IMR-90 (cell line): ENCODE data around the gene PCBP1. TPM values are rescaled to one million over a fixed set of nuclear protein-coding genes. Genes with fewer than 3 reads are reported as not detected.
A peak's percentile ranks its signal among the peaks of the same experiment; 100 is the strongest.
"Not testable (repeated sequence)": the region's sequence is repeated elsewhere in the genome, so short reads cannot be mapped to it uniquely, and the experiment has no call there.

Source experiments
- ATAC-seq: fragments of 200-7000 bp; cut with Tn5 transposase; 2 replicates; pipeline ENCODE4 v1.9.1; 2020; ENCODE audit warnings: low read depth, mild to moderate bottlenecking, moderate library complexity
- BruUV-seq: library from RNA; stranded (reverse); fragments of 400-500 nt; replicated peaks from 2 replicates; lab custom pipeline; 2021; lab: Mats Ljungman, UMichigan
- CTCF ChIA-PET: fragments of 300-600 bp; formaldehyde crosslinking; extraction: SDS; loops from one replicate; lab custom pipeline; 2021; ENCODE audit warnings: antibody characterized with exemption; lab: Yijun Ruan, JAX
- POLR2A ChIA-PET: fragments of 300-600 bp; sonication (Branson Sonifier 250); formaldehyde crosslinking; loops from one replicate; lab custom pipeline; 2022; ENCODE audit warnings: antibody characterized with exemption; ENCODE audit not compliant: unreplicated experiment; lab: Charles Lee
- DNase-seq: peaks from one replicate; pipeline ENCODE4 v3.0.0; 2013
- H2AFZ ChIP-seq: replicated peaks from 2 replicates; pipeline ENCODE3; 2013; ENCODE audit warnings: low read length, mild to moderate bottlenecking; ENCODE audit not compliant: poor library complexity
- H2AK5ac ChIP-seq: 2 replicates; pipeline ENCODE4 v1.6.1; 2013; ENCODE audit warnings: low read depth, low read length, inconsistent platforms
- H2AK9ac ChIP-seq: replicated peaks from 2 replicates; pipeline ENCODE3; 2013; ENCODE audit warnings: mild to moderate bottlenecking, low read depth, low read length, moderate library complexity; ENCODE audit not compliant: poor library complexity
- H2BK120ac ChIP-seq: 2 replicates; pipeline ENCODE4 v1.6.1; 2013; ENCODE audit warnings: low read depth, low read length, inconsistent platforms
- H2BK15ac ChIP-seq: 3 replicates; pipeline ENCODE4 v1.6.1; 2013; ENCODE audit warnings: low read depth, low read length, inconsistent platforms
- H2BK20ac ChIP-seq: 2 replicates; pipeline ENCODE4 v1.6.1; 2013; ENCODE audit warnings: low read depth, mild to moderate bottlenecking, inconsistent platforms, low read length, moderate library complexity
- H2BK5ac ChIP-seq: 2 replicates; pipeline ENCODE4 v1.6.1; 2013; ENCODE audit warnings: mild to moderate bottlenecking, low read depth, low read length, inconsistent platforms; ENCODE audit not compliant: poor library complexity, severe bottlenecking
- H3K14ac ChIP-seq: replicated peaks from 2 replicates; pipeline ENCODE4 v1.6.1; 2013; ENCODE audit warnings: low read depth, low read length, inconsistent platforms
- H3K18ac ChIP-seq: 2 replicates; pipeline ENCODE4 v1.6.1; 2013; ENCODE audit warnings: low read depth, low read length, control low read depth
- H3K23ac ChIP-seq: 2 replicates; pipeline ENCODE4 v1.6.1; 2013; ENCODE audit warnings: low read depth, low read length, inconsistent platforms
- H3K27ac ChIP-seq: 2 replicates; pipeline ENCODE4 v1.5.1; 2013; ENCODE audit warnings: mild to moderate bottlenecking, control low read depth, low read length; ENCODE audit not compliant: insufficient read depth
- H3K27me3 ChIP-seq: 2 replicates; pipeline ENCODE4 v1.6.1; 2013; ENCODE audit warnings: low read length; ENCODE audit not compliant: control insufficient read depth, insufficient read depth
- H3K36me3 ChIP-seq: 2 replicates; pipeline ENCODE4 v1.6.1; 2013; ENCODE audit warnings: low read length, mixed read lengths; ENCODE audit not compliant: control insufficient read depth, insufficient read depth
- H3K4ac ChIP-seq: 2 replicates; pipeline ENCODE4 v1.6.1; 2013; ENCODE audit warnings: low read depth, low read length, inconsistent platforms
- H3K4me1 ChIP-seq: 2 replicates; pipeline ENCODE4 v1.6.1; 2013; ENCODE audit warnings: low read length, mixed read lengths; ENCODE audit not compliant: control insufficient read depth, insufficient read depth
- H3K4me2 ChIP-seq: 2 replicates; pipeline ENCODE4 v1.6.1; 2013; ENCODE audit warnings: low read depth, mild to moderate bottlenecking, control low read depth, low read length, moderate library complexity
- H3K4me3 ChIP-seq: 2 replicates; pipeline ENCODE4 v1.5.1; 2013; ENCODE audit warnings: low read depth, mild to moderate bottlenecking, control low read depth, low read length, moderate library complexity; ENCODE audit not compliant: insufficient read depth
- H3K56ac ChIP-seq: 2 replicates; pipeline ENCODE4 v1.6.1; 2013; ENCODE audit warnings: low read length, inconsistent platforms; ENCODE audit not compliant: insufficient read depth; ENCODE audit errors: extremely low read depth
- H3K79me1 ChIP-seq, 2 experiments: 2 replicates each; pipeline ENCODE4 v1.6.1; 2013; ENCODE audit warnings: low read length in 2 of 2, inconsistent platforms in 1 of 2, low read depth in 1 of 2
- H3K9ac ChIP-seq: 2 replicates; pipeline ENCODE4 v1.6.1; 2013; ENCODE audit warnings: low read depth, low read length, control low read depth
- H3K9me1 ChIP-seq: 2 replicates; pipeline ENCODE4 v1.6.1; 2013; ENCODE audit warnings: low read length, inconsistent platforms; ENCODE audit not compliant: insufficient read depth
- H3K9me3 ChIP-seq: 2 replicates; pipeline ENCODE4 v1.6.1; 2013; ENCODE audit warnings: low read length; ENCODE audit not compliant: control insufficient read depth, insufficient read depth
- H4K20me1 ChIP-seq: 2 replicates; pipeline ENCODE4 v1.6.1; 2013; ENCODE audit warnings: low read length, inconsistent platforms; ENCODE audit not compliant: insufficient read depth
- H4K5ac ChIP-seq: 2 replicates; pipeline ENCODE4 v1.6.1; 2013; ENCODE audit warnings: mild to moderate bottlenecking, low read depth, low read length, control low read depth
- H4K8ac ChIP-seq, 2 experiments: 2 replicates each; pipeline ENCODE4 v1.6.1; 2013; ENCODE audit warnings: low read depth in 2 of 2, low read length in 2 of 2, control low read depth in 1 of 2, inconsistent platforms in 1 of 2
- H4K91ac ChIP-seq: 2 replicates; pipeline ENCODE4 v1.6.1; 2013; ENCODE audit warnings: low read depth, low read length, inconsistent platforms; ENCODE audit not compliant: insufficient read depth
- WGBS, 2 experiments: methylation state at CpG; one replicate each; pipeline versions ENCODE4 v1.1.5 to v1.1.7; 2013; ENCODE audit warnings: missing lambda C conversion rate in 2 of 2; ENCODE audit not compliant: insufficient read length in 1 of 2; ENCODE audit errors: extremely low coverage in 2 of 2; 5-methylcytosine and 5-hydroxymethylcytosine counted together
- dilution Hi-C: fragments of 300-500 bp; cut with HindIII; formaldehyde crosslinking; loops from one replicate; pipeline ENCODE4 v1.14.3; 2018; ENCODE audit warnings: low sequenced_read_pairs; ENCODE audit not compliant: unreplicated experiment
- in situ Hi-C: fragments of 300-500 bp; cut with MboI; formaldehyde crosslinking; loops from 3 replicates; pipeline ENCODE4 v1.14.3; 2019; ENCODE audit warnings: low sequenced_read_pairs, inconsistent platforms, mixed read lengths
- intact Hi-C: fragments of 100-400 bp; cut with micrococcal nuclease; formaldehyde crosslinking; loops from 2 replicates; pipeline ENCODE4 v1.10.0; 2022
- microRNA-seq, 2 experiments: library from miRNA; stranded (forward) in 1 of 2; unstranded in 1 of 2; fragments of 10-50 nt in 1 of 2; fragments of <30 nt in 1 of 2; gene quantifications in 1 of 2; microRNA quantifications in 1 of 2; one replicate each; pipeline versions ENCODE3 to v1.1.0; 2013 to 2020; ENCODE audit not compliant: insufficient read depth in 1 of 2, insufficient read length in 1 of 2, unreplicated experiment in 1 of 2
- polyA plus RNA-seq, 3 experiments: library from polyadenylated mRNA; depleted of rRNA; stranded (reverse); fragments of >200 nt; gene quantifications; 2 replicates each; pipeline ENCODE4 v1.2.3, GENCODE V29; 2012; ENCODE audit warnings: low replicate concordance in 1 of 3
- small RNA-seq, 5 experiments: library from RNA; depleted of rRNA; stranded (forward); fragments of <200 nt; gene quantifications; one replicate each; pipeline ENCODE3, GENCODE V24; 2012
- total RNA-seq: library from RNA; depleted of rRNA; stranded (reverse); fragments of >200 nt; gene quantifications from 2 replicates; pipeline ENCODE4 v1.2.3, GENCODE V29; 2012; rRNA removed

The PCBP1 gene
- total and polyA plus RNA-seq, 2 of the 4 experiments (the other 2 are of a cell fraction) = 33.7 to 166 TPM

DNA sequence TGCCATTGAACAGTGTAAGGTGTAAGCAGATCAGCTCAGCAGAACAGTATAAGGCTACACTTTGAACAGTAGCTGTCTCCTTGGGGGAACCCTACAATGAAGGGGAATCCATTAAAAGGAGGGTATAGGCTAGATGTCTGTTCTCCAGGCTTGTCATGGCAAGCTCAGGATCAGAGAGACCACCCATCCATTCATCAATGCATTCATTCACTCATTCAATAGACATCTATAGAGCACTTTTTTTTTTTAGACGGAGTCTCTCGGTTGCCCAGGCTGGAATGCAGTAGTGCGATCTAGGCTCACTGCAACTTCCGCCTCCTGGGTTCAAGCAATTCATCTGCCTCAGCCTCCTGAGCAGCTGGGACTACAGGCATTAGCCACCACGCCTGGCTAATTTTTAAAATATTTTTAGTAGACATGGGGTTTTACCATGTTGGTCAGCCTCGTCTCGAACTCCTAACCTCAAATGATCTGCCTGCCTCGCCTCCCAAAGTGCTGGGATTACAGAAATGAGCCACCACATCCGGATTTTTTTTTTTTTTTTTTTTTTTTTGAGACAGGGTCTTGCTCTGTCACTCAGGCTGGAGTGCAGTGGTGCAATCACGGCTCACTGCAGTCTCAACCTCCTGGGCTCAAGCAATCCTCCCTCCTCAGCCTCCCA, 47.2 kb downstream of the PCBP1 start:
- H3K4ac ChIP-seq = peak overlapping the region; percentile 28; the same call in 1 of the 2 replicates
- H3K4me2 ChIP-seq, ATAC-seq, dilution Hi-C loops, H4K91ac ChIP-seq, H3K27me3 ChIP-seq, H4K8ac ChIP-seq, H3K9ac ChIP-seq, H3K36me3 ChIP-seq, DNase-seq, CTCF ChIA-PET, H3K4me3 ChIP-seq, H3K9me3 ChIP-seq, H2AFZ ChIP-seq, BruUV-seq, H3K14ac ChIP-seq, H3K18ac ChIP-seq, H3K27ac ChIP-seq, H3K56ac ChIP-seq, H2BK5ac ChIP-seq, H3K23ac ChIP-seq, H3K79me1 ChIP-seq, H4K20me1 ChIP-seq, POLR2A ChIA-PET, H4K5ac ChIP-seq, intact Hi-C loops: not testable (repeated sequence)
- H3K9me1 ChIP-seq = peaks cover 11% of the 10 kb centered on the region
- peak overlapping the region; percentile 34; the same call in 1 of the 2 replicates for H2BK120ac ChIP-seq
- H2AK5ac ChIP-seq = peak overlapping the region; percentile 78
- in situ Hi-C loops = loop anchor here (5.0 kb wide), 1 partner anchor 42 kb away; no protein-coding TSS in a partner anchor
- WGBS, 2 experiments = no CpG with 5 or more reads among the region's 10 CpGs
- peaks cover 10% of the 10 kb centered on the region for H3K4me1 ChIP-seq
- peak overlapping the region; percentile 18 for H2AK9ac ChIP-seq
- H2BK20ac ChIP-seq = peak overlapping the region; percentile 16; the same call in 1 of the 2 replicates
- 0 out of 3 replicates have a peak overlapping the region, but pooled peaks have one; percentile 71 for H2BK15ac ChIP-seq

Small RNA genes within 50 kb of the gene (microRNA-seq; reads per million reads assigned to microRNA genes)
- gene RN7SL470P (ENCODE audit: insufficient read depth, insufficient read length) = not detected

Small RNA genes within 50 kb of the gene (small RNA-seq; reads per million reads assigned to genes)
- 0 reads per million in 5 experiments for gene RN7SL470P

Other genes starting within 250 kb of the PCBP1 start
- gene SNRNP27, start 193.5 kb upstream of the PCBP1 start, total RNA-seq = 8.8 and 36.1 TPM in 2 replicates
- 41.5 and 48.3 TPM in 2 replicates for gene SNRNP27, start 193.5 kb upstream of the PCBP1 start, polyA plus RNA-seq (2012; rRNA removed)
- 2.0 and 3.1 TPM in 2 replicates for gene MXD1, start 172.4 kb upstream of the PCBP1 start, total RNA-seq
- 3.7 TPM in 2 replicates for gene MXD1, start 172.4 kb upstream of the PCBP1 start, polyA plus RNA-seq (2012; rRNA removed)
- gene ASPRV1, start 125.8 kb upstream of the PCBP1 start, total RNA-seq = 0.18 and 0.28 TPM in 2 replicates
- gene ASPRV1, start 125.8 kb upstream of the PCBP1 start, polyA plus RNA-seq (2012; rRNA removed) = 0.09 and 0.14 TPM in 2 replicates
- gene C2orf42, start 103.5 kb downstream of the PCBP1 start, total RNA-seq = 24.4 and 31.5 TPM in 2 replicates
- 7.3 and 7.5 TPM in 2 replicates for gene C2orf42, start 103.5 kb downstream of the PCBP1 start, polyA plus RNA-seq (2012; rRNA removed)
- 93.3 and 103 TPM in 2 replicates for gene TIA1, start 161.2 kb downstream of the PCBP1 start, total RNA-seq
- gene TIA1, start 161.2 kb downstream of the PCBP1 start, polyA plus RNA-seq (2012; rRNA removed) = 72.7 and 72.8 TPM in 2 replicates
- gene PCYOX1, start 170.7 kb downstream of the PCBP1 start, total RNA-seq = 34.4 and 41.4 TPM in 2 replicates
- gene PCYOX1, start 170.7 kb downstream of the PCBP1 start, polyA plus RNA-seq (2012; rRNA removed) = 20.8 and 25.3 TPM in 2 replicates
- gene SNRPG, start 206.3 kb downstream of the PCBP1 start, total RNA-seq = 63.3 and 291 TPM in 2 replicates
- 141 and 167 TPM in 2 replicates for gene SNRPG, start 206.3 kb downstream of the PCBP1 start, polyA plus RNA-seq (2012; rRNA removed)
- 19.9 and 35.0 TPM in 2 replicates for gene FAM136A, start 214.6 kb downstream of the PCBP1 start, total RNA-seq
- 26.8 and 28.1 TPM in 2 replicates for gene FAM136A, start 214.6 kb downstream of the PCBP1 start, polyA plus RNA-seq (2012; rRNA removed)